Measurements from ENCODE around the gene RPIA.

Gene RPIA

DNA sequence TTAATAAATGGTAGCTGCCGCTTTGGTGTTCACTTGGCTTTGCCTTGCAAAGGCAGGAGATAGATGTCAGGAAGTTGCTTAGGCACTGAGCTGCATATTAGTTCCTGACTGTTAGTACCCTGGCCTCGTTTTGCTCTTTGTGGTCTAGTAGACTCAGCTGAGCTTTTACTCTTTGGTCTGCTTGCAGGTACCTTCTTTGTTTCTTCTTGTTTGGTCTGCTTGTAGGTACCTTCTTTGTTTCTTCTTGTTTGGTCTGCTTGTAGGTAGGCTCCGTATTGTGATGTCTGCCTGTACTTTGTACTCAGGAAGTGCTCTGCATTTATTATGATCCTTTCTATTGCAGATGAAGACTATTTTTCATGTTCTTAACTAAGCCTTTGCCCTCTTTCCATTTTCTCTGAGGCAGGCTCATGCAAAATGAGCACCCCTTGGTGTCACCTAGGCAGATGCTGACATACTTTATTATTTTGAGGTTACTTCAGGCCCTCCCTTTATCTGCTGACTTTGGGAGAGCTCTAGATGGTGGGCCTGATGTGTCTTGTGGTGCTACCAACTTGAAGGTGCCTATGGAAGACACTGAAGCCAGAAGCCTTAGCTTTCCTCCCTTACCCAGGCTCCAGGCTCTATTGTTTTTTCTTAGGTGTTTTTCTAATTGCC is 6.0 kb downstream of the RPIA start:
- H3K4me3 Mint-ChIP-seq, result no peak overlapping the region
- H3K9me3 Mint-ChIP-seq, result peaks cover 4% of the 10 kb centered on the region
- no peak overlapping the region for H3K27ac Mint-ChIP-seq
- TF ChIP-seq, protein P1, sequence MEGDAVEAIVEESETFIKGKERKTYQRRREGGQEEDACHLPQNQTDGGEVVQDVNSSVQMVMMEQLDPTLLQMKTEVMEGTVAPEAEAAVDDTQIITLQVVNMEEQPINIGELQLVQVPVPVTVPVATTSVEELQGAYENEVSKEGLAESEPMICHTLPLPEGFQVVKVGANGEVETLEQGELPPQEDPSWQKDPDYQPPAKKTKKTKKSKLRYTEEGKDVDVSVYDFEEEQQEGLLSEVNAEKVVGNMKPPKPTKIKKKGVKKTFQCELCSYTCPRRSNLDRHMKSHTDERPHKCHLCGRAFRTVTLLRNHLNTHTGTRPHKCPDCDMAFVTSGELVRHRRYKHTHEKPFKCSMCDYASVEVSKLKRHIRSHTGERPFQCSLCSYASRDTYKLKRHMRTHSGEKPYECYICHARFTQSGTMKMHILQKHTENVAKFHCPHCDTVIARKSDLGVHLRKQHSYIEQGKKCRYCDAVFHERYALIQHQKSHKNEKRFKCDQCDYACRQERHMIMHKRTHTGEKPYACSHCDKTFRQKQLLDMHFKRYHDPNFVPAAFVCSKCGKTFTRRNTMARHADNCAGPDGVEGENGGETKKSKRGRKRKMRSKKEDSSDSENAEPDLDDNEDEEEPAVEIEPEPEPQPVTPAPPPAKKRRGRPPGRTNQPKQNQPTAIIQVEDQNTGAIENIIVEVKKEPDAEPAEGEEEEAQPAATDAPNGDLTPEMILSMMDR (IDR thresholded peaks at IDR 0.05; ENCODE audit: unreplicated experiment in 3 of 3), result no peak
- H3K36me3 Mint-ChIP-seq (ENCODE audit: low read depth), result peaks cover 37% of the 10 kb centered on the region
- H3K27me3 Mint-ChIP-seq (ENCODE audit: low read depth), result no peaks in the 10 kb centered on the region
- H3K4me1 Mint-ChIP-seq, result peaks cover 16% of the 10 kb centered on the region

DNA sequence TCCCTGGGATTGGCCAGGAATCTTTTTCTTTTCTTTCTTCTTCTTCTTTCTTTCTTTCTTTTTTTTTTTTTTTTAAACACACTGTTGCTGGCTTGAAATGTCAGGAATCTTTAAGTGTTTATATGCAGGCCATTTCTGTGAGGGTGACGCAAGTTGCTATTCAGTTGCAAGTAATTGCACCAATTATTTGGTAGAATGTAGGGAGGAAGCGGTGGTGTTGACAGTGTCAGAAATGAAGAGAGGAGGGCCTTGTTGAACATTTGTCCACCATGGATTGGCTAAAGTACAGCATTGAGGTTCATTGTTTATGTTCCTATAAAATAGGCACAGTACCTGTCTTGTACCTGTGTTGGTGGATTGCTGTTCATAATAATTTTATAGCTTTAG is 6.5 kb downstream of the RPIA start:
- H3K27ac Mint-ChIP-seq, result no peak overlapping the region
- no peak overlapping the region for H3K4me3 Mint-ChIP-seq
- peaks cover 11% of the 10 kb centered on the region for H3K4me1 Mint-ChIP-seq
- no peaks in the 10 kb centered on the region for H3K27me3 Mint-ChIP-seq (ENCODE audit: low read depth)
- H3K36me3 Mint-ChIP-seq (ENCODE audit: low read depth), result peaks cover 42% of the 10 kb centered on the region
- H3K9me3 Mint-ChIP-seq, result peaks cover 7% of the 10 kb centered on the region
- TF ChIP-seq, protein P1 (IDR thresholded peaks at IDR 0.05; ENCODE audit: unreplicated experiment in 3 of 3), result no peak

DNA sequence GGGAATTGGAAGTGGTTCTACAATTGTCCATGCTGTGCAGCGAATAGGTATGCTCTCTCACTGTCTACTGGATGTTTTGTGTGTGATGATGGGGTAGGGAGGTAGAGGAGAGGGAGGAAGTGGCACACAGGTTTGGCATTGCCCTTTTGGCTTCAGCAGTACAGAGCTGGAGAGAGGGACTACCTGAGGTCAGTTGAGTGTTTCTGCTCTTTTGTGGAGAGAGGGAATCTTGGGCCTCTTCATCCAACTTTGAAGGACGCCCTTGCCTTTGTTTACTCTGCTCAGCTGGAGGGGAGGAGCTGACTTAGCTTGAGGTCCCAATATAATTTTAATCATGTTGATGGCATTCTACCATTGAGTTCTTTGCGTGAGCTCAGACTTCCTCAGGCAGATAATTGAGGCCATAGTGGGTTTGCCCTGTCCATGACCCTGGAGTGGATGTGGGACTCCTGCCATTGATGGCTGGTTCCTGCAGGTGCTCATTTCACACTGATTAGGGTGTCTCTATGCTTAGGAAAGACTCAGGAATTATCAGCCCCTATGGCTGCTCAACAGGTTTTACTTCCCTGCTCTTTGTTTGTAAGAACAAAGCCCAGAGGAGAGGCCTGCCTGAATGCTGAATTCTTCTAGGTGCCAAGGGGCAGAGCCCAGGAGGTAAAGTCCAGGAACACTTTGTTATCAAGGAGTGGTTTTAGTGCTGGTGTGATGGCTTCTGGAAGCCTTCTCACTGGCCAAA is 7.2 kb downstream of the RPIA start:
- TF ChIP-seq, protein P1 (IDR thresholded peaks at IDR 0.05; ENCODE audit: unreplicated experiment in 3 of 3), result no peak
- no peak overlapping the region for H3K4me3 Mint-ChIP-seq
- H3K9me3 Mint-ChIP-seq, result peaks cover 8% of the 10 kb centered on the region
- H3K4me1 Mint-ChIP-seq, result peaks cover 5% of the 10 kb centered on the region
- H3K36me3 Mint-ChIP-seq (ENCODE audit: low read depth), result peaks cover 48% of the 10 kb centered on the region
- no peak overlapping the region for H3K27ac Mint-ChIP-seq
- H3K27me3 Mint-ChIP-seq (ENCODE audit: low read depth), result no peaks in the 10 kb centered on the region

DNA sequence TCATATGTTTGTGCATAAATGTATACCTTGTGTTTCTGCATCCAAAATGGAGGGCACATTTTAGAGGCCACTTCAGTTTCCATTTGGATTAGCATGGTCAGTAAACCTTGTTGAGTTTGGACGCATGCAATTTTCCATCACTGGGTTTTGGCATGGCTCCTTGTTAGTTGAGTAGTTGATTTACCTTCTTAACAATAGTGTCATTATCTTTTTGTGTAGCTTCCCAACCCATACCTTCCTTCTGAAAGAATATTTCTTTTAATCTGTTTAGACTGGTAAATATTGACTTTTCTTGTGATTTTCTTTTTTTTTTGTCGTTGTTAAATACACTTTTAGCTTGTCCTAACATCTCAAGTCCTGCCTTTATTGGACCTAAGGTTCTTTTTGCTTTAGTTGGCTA is 15.5 kb downstream of the RPIA start:
- TF ChIP-seq, protein P1 (IDR thresholded peaks at IDR 0.05; ENCODE audit: unreplicated experiment in 3 of 3), result no peak
- peaks cover 56% of the 10 kb centered on the region for H3K36me3 Mint-ChIP-seq (ENCODE audit: low read depth)
- H3K27ac Mint-ChIP-seq, result no peak overlapping the region
- peaks cover 28% of the 10 kb centered on the region for H3K9me3 Mint-ChIP-seq
- H3K4me3 Mint-ChIP-seq, result no peak overlapping the region
- no peaks in the 10 kb centered on the region for H3K27me3 Mint-ChIP-seq (ENCODE audit: low read depth)
- H3K4me1 Mint-ChIP-seq, result no peaks in the 10 kb centered on the region

GRCh38 chr2:88709181-88709631 is 17.7 kb downstream of the RPIA start:
- Mint-ChIP-seq H3K4me3 (no peak overlapping the region), H3K9me3 (peaks cover 20% of the 10 kb centered on the region), H3K27me3 (ENCODE audit: low read depth) (no peaks in the 10 kb centered on the region), H3K27ac (no peak overlapping the region), H3K36me3 (ENCODE audit: low read depth) (peaks cover 46% of the 10 kb centered on the region), H3K4me1 (no peaks in the 10 kb centered on the region)
- TF ChIP-seq, protein P1 (IDR thresholded peaks at IDR 0.05; ENCODE audit: unreplicated experiment in 3 of 3), result no peak
